HG03159 (cell line): ENCODE data around the gene MTRFR.
"Not testable (repeated sequence)": the region's sequence is repeated elsewhere in the genome, so short reads cannot be mapped to it uniquely, and the experiment has no call there.

Source experiments
- ATAC-seq: cut with Tn5 transposase; IDR thresholded peaks from one replicate; pipeline ENCODE4 v1.9.1; 2021; ENCODE audit warnings: mild to moderate bottlenecking, moderate library complexity; ENCODE audit not compliant: unreplicated experiment

The MTRFR gene

DNA sequence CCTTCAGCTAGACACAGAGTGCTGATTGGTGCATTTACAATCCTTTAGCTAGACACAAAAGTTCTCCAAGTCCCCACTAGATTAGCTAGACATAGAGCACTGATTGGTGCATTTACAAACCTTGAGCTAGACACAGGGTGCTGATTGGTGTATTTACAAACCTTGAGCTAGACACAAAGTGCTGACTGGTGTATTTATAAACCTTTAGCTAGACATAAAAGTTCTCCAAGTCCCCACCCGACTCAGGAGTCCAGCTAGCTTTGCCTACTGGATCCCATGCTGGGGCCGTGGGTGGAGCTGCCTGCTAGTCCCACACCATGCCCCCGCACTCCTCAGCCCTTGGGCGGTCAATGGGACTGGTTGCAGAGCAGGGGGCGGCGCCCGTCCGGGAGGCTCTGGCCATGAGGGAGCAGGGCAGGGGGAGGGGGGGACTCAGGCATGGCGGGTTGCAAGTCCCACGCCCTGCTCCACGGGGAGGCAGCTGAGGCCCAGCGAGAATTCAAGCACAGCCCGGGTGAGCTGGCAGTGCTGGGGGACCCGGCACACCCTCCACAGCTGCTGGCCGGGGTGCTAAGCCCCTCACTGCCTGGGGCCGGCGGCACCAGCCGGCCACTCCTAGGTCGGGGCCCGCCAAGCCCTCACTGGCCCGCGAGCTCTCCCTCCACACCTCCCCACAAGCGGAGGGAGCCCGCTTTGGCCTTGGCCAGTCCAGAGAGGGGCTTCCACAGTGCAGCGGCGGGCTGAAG is 15.9 kb downstream of the MTRFR start:
- not testable (repeated sequence) for ATAC-seq

GRCh38 chr12:123250471-123251383 is 17.5 kb downstream of the MTRFR start:
- no peak for ATAC-seq

- no peak for ATAC-seq
Observed at GRCh38 chr12:123251403-123252076, 18.3 kb downstream of the MTRFR start.

- ATAC-seq: not testable (repeated sequence)
Observed at GRCh38 chr12:123252365-123252764, 19.1 kb downstream of the MTRFR start.

DNA sequence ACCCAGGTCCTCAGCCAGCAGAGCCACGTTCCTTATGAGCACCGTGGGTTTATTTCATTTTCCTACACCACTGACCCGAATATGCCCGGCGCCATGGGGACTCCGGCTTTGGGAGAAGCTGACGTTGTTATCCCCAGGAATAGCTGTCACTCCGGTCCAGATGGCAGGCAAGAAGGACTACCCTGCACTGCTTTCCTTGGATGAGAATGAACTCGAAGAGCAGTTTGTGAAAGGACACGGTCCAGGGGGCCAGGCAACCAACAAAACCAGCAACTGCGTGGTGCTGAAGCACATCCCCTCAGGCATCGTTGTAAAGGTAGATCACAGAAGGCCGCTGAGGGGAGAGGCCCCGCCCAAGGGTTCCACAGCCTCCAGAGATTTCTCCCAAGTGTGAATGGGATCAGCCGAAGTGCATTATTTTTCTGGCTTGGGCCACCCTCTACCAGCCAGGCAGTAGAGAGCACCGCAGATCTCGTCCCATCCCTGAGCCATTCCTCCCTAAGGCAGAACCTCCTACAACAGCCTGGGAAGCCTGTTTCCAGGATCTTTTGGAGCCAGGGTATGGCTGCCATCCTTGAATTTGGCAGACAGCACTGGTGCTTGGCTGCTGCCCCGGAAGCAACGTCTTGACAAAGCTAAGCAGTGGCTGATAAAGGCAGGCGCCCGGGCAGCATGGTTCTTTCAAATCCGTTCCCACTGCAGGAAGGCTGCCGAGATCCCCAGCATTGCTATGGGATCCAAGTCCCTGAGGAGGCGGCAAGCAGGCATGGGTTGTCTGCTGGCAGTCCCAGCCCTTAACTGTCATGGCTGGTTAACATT is 20.6 kb downstream of the MTRFR start:
- ATAC-seq: no peak

DNA sequence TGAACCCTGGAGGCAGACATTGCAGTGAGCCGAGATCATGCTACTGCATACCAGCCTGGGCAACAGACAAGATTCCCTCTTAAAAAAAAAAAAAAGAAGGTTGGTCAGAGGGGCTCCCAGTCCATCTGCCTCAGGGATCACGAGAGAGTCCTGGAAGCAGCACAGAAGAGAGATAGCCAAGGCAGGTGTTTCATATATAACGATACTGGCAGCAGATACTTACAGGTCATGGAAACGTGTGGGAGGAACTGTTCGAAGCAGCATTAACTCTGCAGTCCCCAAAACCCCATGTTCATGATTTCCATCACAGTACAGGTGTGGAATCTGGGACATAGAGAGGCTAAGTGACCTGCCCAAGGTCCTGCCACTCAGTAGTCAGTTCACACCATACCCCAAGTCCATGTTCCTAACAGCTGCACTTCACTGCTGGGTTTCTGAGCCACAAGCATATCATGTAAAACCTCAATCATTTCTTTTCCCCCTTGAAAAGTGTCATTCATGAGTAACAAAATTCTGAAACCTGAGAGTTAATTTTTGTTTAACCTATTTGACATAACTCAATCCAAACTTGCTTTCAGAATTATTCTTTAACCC is 21.7 kb downstream of the MTRFR start:
- no peak for ATAC-seq

DNA sequence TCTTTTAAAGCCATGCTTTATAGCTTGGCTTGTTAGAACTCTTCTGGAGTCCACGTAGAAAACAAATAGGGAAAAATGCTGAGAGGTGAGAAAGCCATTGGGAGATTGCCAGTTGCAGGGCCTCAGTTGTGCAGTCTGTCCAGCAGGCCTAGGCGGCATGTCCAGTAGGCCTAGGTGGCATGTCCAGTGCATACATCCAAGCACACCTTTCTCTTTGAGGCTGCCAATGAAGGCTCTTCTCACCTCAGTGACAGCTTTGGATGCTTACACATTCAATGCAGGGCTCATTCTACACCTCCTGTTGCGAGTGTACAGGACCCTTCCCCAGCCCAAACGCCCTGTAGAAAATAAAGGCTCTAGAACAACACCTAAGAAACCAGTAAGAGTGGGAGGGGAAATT is 25.4 kb downstream of the MTRFR start:
- no peak for ATAC-seq

DNA sequence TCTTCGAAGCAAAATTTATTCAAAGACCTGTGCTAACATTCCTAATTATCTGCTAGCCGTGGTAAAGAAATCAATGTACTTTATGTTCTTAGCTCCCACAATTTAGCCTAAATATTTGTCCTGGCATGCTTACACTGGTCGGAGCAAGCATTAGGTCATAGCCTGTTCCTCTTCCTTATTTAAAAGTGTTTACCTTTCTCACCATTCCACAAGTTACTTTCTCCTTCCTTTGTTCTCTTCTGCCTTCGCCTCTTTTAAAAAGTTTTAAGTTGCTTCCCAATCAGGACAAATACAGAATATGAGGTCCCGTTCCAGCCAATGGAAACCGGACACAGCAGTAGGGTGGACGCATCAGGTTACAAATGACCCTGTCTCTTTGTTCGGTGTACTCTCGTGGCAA is 26.8 kb downstream of the MTRFR start:
- no peak for ATAC-seq

GRCh38 chr12:123261196-123261595 is 28.0 kb downstream of the MTRFR start:
- ATAC-seq: no peak

GRCh38 chr12:123263196-123263817 is 30.1 kb downstream of the MTRFR start:
- no peak for ATAC-seq

DNA sequence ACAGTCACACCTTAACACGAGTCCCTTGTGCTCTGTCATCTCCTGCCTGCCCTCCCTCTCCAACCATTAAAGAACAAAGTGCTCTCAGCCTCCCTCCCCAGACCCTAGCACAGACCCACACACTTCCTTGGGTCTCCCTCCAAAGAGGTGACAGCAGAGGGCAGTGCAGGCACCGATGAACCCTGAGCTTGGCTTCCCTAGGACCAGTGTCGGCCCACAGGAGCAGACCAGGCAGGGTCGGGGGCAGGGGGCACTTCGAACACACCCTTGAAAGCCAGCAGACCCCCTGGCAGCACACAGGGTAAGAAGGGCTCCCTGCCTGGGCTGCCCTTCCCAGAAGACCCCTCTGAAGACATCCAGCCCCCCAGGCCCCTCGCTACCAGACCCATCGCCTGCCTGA is 31.4 kb downstream of the MTRFR start:
- ATAC-seq: no peak

DNA sequence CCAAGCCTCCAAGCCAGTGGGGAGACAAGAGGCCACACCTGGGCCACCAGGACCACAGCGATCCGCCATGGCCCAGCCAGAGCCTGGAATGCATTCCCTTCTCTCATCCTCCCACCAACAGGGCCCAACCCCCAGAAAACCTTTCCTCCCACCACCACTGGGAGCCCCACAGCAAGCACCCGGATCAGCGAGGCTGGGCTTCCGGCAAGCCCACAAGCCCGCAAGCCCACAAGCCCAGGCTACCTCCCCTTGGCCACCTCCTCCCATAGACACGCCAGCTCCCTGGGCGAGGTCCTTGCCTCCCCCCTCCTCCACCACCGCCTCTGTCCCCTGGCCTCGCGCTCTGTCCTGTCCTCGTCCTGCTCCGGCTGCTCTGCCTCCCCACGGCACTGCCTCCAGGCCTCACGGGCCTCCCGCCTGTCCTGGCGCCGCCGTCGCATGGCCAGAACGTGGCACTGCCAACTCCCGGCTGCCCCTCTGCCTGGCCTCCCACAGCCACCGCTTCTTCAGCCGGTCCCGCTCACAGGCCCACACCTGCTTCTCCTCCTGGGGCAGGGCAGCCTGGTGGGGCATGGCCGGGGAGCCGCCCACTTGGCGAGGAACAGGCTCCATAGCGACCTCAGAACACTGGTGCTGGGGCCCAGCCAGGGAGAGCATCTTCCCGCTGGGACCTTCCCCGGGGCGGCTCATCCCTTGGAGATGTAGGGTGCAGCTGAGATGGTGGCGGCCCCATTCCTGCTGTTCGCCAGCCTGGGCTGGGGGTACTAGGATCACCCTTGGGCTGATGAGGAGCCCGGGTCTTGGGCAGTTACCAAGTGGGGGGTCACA is 32.8 kb downstream of the MTRFR start:
- no peak for ATAC-seq

DNA sequence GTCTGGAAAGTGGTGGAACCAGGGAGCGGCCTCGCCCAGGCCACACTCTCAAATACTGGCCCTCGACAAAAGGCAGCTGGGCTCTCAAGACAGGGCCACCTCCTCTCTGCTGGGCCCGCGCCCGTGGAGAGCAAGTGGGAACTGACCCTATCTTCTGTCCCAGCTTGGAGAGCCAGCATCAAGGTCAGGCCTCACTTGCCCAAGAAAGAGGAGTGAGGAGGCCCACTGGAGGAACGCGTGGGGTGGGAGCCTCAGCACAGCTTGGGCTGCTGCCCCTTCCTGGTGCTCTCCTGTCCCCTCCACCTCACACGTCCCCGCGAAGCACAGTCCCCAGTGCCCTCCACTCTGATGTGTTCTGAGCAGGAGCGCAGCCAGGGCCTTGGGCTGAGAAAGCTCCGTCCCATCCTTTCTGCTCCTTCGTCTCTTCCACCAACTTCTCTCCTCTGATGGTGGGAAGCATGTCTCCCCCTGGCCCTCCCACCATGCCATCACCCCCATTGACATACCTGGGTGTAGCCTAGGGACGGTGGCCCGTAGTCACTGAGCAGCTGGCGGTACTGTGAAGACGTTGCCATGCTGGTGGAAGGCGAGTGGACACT is 33.5 kb downstream of the MTRFR start:
- no peak for ATAC-seq

DNA sequence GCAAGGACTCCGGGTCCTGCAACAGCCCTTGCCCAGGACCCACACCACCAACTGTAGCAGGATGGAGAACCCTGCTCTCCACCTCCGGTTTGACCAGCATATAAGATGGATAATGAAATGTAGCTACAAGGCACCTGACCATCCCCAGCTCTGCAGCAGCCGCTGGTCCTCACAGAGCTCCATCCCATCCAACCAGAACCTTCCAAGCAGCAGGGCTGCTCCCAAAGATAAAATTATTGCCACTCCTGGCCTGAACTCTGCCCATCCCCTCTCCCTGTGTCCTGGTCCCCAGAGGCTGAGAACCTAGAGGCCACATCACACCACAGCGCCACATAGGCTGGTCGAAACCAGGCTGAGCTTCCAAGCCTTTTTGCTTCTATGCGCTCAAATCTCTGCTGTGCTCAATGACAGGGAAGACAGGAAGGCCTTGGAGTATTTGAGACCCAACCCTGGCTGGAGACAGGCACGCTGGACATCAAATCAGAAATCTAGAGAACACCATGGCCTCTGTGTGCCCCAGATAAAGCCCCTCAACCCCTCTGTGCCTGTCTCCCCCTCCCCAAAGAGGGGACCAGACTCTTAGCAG is 34.2 kb downstream of the MTRFR start:
- ATAC-seq: no peak

- no peak for ATAC-seq
Observed at GRCh38 chr12:123267991-123268843, 35.0 kb downstream of the MTRFR start.

GRCh38 chr12:123268850-123269249 is 35.6 kb downstream of the MTRFR start:
- ATAC-seq: no peak

GRCh38 chr12:123269395-123269892 is 36.2 kb downstream of the MTRFR start:
- ATAC-seq: no peak
